Embryonic facial prominence (tissue), 1 donor: Measurements from ENCODE around the gene RSPH6A.

Experiments
- DNase-seq: peaks from one replicate; pipeline ENCODE4 v3.0.0-alpha.2; 2016; ENCODE audit errors: extremely low spot score

Gene RSPH6A

GRCh38 chr19:45814851-45815480, at the start of gene RSPH6A:
RSPH6A (minus strand) TSS chr19:45815308; CDS start chr19:45815176, 132 bp downstream.
- no peak for DNase-seq

- DNase-seq = no peak
Measured at GRCh38 chr19:45864629-45865082, 49.5 kb upstream of the RSPH6A start.

GRCh38 chr19:45863840-45864628, 48.9 kb upstream of the RSPH6A start, which contains the start of gene FOXA3:
FOXA3 (plus strand) TSS chr19:45864326; CDS start chr19:45864457, 131 bp downstream.
- no peak for DNase-seq

- DNase-seq = no peak
Measured at GRCh38 chr19:45863335-45863839, 48.3 kb upstream of the RSPH6A start.

GRCh38 chr19:45862564-45863334, 47.6 kb upstream of the RSPH6A start, which contains the start of gene SYMPK:
SYMPK (minus strand) TSS chr19:45863147; CDS start chr19:45854495, 8,652 bp downstream.
- peak; percentile 97 for DNase-seq

GRCh38 chr19:45862271-45862563, 47.1 kb upstream of the RSPH6A start:
- no peak for DNase-seq

- no peak for DNase-seq
Measured at GRCh38 chr19:45860359-45861259, 45.5 kb upstream of the RSPH6A start.

- no peak for DNase-seq
Measured at GRCh38 chr19:45854167-45854778, 39.2 kb upstream of the RSPH6A start.

- no peak for DNase-seq
Measured at GRCh38 chr19:45852983-45853382, 37.9 kb upstream of the RSPH6A start.

- no peak for DNase-seq
Measured at GRCh38 chr19:45852145-45852750, 37.1 kb upstream of the RSPH6A start.

GRCh38 chr19:45848922-45849321, 33.8 kb upstream of the RSPH6A start:
- no peak for DNase-seq

GRCh38 chr19:45847663-45848062, 32.6 kb upstream of the RSPH6A start:
- DNase-seq = no peak

- no peak for DNase-seq
Measured at GRCh38 chr19:45842198-45842597, 27.1 kb upstream of the RSPH6A start.

- no peak for DNase-seq
Measured at GRCh38 chr19:45834970-45835369, 19.9 kb upstream of the RSPH6A start.

- no peak for DNase-seq
Measured at GRCh38 chr19:45828945-45829344, 13.8 kb upstream of the RSPH6A start.

GRCh38 chr19:45828523-45828922, 13.4 kb upstream of the RSPH6A start:
- no peak for DNase-seq

GRCh38 chr19:45827459-45828093, 12.5 kb upstream of the RSPH6A start:
- DNase-seq = no peak

- no peak for DNase-seq
Measured at GRCh38 chr19:45826934-45827333, 11.8 kb upstream of the RSPH6A start.
